ENCODE measurements around the gene GNAZ.
A peak's percentile ranks its signal among the peaks of the same experiment; 100 is the strongest.
"Not testable (repeated sequence)": the region's sequence is repeated elsewhere in the genome, so short reads cannot be mapped to it uniquely, and the experiment has no call there.

GNAZ gene

GRCh38 chr22:23130697-23131096, 60.4 kb downstream of the GNAZ start:
- no peak for DNase-seq (ENCODE audit: low read depth in 4 of 4, low spot score in 1 of 4)

- DNase-seq (ENCODE audit: low read depth in 4 of 4, low spot score in 1 of 4): no peak
Measured at GRCh38 chr22:23131931-23132330, 61.6 kb downstream of the GNAZ start.

DNA sequence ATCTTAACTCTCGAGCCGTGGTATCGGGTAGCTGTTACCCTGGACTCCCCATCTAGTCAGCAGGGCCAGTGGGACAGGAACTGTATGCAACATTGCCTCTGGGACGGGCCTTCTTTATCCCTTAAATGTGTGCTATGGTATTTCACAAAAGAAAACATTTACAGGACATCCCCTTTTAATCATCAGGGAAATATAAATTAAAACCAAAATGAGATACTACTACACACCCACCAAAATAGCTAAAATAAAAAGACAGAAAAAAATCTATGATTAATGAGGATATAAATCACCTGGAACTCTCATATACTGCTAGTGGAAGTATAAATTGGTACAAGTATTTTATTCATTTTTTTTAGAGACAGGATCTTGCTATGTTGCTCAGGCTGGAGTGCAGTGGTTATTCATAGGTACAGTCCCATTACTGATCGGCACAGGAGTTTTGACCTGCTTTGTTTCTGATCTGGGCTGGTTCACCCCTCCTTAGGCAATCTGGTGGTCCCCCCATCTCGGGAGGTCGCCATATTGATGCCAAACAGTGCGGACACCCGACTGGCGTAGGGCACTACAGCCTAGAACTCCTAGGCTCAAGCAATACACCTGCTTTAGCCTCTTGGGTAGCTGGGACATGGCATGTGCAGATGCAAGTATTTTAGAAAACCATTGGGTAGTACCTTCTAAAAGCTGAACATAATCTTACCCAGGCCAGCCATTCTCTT, 62.2 kb downstream of the GNAZ start:
- DNase-seq (ENCODE audit: low read depth in 4 of 4, low spot score in 1 of 4): no peak

DNA sequence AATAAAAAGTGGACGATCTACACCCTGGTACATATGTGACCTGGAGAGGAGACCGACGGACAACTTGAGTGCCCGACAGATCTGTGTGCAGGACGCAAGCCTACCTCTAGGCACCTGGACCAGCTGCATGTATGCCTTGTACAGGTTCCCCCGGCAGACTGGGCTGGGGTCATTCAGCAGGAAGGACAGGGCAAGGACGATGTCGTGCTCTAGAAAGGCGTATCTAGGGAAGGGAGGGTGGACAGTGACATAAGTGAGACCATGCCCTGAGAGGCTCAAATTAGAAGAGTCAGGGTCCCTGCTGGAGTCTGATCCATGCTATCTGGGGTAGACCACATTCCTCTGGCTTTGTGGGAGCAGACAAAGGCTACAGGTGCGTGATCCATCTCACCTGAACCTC, 63.6 kb downstream of the GNAZ start:
- no peak for DNase-seq (ENCODE audit: low read depth in 4 of 4, low spot score in 1 of 4)

DNA sequence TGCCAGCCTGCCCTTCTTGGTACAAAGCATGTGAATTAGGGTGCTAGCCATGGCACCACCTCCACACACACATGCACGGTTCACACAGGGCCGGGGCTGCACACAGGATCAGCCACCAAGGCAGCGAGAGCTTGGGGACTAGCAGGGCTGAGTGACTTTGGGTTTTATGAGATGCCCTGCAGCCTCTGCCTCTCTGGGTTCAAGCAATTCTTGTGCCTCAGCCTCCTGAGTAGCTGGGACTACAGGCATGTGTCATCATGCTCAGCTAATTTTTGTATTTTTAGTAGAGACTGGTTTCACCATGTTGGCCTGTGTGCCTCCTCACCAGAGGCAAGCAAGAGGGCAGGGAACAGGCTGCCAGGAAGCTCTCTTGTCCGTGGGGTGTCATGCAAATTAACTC, 66.7 kb downstream of the GNAZ start:
- DNase-seq (ENCODE audit: low read depth in 4 of 4, low spot score in 1 of 4): not testable (repeated sequence)

DNA sequence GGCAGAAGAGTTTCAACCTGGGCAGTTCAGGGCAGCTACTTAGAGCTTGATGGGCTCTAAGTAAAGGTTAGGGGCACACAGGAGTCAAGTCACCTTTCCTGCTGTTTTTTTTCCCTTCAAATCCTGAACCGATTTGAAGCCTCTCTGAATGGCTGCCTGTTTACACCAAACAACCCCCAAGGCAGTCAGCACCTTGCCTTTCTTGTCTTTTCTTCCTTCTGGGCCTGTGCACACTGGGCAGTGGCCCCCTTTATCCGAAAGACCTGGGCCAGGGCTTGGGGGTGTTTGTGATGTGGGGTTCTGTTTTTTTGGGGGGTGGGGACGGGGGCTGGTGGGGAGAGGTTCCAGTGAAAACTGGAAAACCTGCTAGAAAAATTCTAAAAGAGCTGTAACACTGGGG, 67.1 kb downstream of the GNAZ start:
- no peak for DNase-seq (ENCODE audit: low read depth in 4 of 4, low spot score in 1 of 4)

- no peak for DNase-seq (ENCODE audit: low read depth in 4 of 4, low spot score in 1 of 4)
Measured at GRCh38 chr22:23137905-23138561, 67.7 kb downstream of the GNAZ start.

DNA sequence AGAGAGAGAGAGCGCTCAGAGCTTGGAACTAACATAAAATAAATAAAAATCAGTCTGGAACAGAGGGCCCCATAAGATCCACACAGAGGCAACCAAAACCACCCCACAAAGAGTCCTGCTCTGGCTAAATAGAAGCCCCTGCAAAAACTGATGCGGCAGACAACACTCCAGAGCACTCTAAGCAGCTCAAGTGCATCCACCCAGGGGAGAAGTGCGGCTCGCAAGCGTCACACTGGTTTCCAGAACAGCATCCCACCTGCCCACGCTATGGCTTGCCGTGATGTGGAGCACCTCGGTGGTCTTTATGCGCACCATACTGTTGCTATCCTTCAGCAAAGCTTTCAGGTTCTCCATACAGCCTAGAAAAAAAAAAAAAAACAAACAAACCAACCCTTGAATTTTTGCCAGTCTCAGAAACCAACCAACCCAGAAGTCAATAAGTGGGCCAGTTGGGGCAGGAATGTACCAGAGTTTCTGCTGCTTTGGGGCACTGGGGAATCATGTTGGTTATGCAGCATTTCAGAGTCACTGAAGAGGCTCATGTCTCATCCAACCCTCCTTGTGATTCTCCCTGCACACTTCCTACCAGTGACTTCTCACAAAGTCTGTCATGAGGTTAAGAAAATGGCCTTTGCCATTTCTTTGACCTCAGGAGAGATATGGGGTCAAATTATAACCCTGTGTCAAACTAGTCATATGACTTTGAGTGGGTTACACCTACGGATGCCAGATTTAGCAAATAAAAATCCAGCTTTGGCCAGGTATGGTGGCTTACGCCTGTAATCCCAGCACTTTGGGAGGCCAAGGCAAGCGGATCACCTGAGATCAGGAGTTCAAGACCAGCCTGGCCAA, 68.5 kb downstream of the GNAZ start:
- DNase-seq (ENCODE audit: low read depth in 4 of 4, low spot score in 1 of 4): no peak

DNA sequence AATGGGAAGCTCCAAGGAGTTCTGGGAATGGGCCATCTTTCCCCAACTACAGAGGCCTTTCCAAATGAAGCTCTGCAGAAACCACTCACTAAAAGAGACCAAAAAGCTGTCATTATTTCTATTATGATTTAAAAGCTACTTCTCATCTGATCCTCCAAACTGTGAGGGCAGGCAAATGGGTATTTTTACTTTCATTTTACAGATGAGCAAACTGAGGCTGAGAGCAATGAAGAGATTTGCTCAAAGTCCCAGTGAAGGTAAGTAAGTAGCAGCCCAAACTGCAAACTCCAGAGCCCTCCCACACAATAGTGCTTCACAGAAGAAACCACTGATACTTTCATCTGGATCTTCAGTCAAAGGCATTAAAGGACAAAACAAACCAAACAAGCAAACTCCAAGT, 70.1 kb downstream of the GNAZ start:
- DNase-seq (ENCODE audit: low read depth in 4 of 4, low spot score in 1 of 4): no peak

- no peak for DNase-seq (ENCODE audit: low read depth in 4 of 4, low spot score in 1 of 4)
Measured at GRCh38 chr22:23142546-23143105, 72.3 kb downstream of the GNAZ start.

DNA sequence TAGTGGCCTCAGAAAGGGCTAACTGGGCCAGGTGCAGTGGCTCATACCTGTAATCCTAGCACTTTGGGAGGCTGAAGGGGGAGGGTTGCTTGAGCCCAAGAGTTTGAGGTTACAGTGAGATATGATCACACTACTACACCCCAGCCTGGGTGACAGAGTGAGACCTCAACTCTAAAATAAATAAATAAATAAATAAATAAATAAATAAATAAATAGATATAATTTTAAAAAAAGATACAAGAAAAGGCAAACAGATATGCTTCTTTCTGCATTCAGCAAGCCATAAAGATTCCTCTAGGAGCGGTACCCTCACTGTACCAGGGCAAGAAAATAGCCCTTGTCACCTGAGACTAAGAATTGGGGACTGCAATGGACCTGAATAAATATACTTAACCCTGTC, 72.8 kb downstream of the GNAZ start:
- no peak for DNase-seq (ENCODE audit: low read depth in 4 of 4, low spot score in 1 of 4)

GRCh38 chr22:23144432-23144831, 74.1 kb downstream of the GNAZ start:
- no peak for DNase-seq (ENCODE audit: low read depth in 4 of 4, low spot score in 1 of 4)

DNA sequence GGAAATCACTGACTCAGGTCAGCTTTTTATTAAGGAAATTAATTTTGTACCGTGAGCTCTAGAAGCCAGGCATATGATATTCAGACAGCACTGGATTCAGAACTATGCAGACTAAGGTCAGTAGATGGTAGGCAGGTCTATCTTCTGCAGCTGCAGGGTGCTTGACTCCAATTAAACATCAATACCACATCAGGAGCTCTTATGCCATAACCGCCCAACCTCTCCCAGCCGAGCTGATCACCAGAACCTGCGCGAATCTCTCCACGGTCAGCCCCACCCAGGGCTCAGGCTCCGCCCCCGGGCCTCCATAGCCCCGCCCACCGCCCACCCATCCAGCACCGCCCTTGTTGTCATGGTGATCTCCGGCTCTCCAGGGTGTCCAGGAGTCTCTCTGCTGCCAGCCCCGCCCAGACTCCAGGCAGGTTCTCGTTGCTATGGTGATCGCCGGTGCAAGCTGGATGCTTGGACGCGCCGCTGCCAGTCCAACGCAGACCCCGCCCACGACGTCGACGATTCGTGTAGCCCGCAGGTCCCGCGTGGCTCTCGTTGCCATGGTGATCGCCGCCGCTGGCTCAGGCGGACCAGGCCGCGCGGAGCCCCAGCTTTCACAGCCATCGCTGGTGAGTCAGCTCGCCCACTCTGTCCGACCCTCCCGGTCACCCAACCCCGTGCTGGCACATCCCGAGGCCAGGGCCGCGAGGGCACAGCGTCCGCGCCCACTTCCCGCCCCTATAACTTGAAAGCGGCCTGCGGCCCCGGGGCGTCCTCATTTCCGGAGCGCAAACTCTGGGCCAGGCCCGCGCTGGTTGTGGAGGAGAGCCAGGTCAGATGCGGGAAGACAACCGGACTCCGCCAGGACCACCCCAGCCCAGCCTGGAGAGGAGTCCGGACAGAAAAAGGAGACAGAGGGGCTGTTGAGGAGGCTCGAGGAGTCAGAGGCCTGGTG, 74.9 kb downstream of the GNAZ start, which contains the start of gene RAB36:
RAB36 (plus strand) TSS at position 546 of the 946 bp plus-strand sequence. CDS start 1,140 bp downstream, outside the sequence.
- DNase-seq (ENCODE audit: low read depth in 4 of 4, low spot score in 1 of 4): peak; percentile 56 to 74 (median 74)

DNA sequence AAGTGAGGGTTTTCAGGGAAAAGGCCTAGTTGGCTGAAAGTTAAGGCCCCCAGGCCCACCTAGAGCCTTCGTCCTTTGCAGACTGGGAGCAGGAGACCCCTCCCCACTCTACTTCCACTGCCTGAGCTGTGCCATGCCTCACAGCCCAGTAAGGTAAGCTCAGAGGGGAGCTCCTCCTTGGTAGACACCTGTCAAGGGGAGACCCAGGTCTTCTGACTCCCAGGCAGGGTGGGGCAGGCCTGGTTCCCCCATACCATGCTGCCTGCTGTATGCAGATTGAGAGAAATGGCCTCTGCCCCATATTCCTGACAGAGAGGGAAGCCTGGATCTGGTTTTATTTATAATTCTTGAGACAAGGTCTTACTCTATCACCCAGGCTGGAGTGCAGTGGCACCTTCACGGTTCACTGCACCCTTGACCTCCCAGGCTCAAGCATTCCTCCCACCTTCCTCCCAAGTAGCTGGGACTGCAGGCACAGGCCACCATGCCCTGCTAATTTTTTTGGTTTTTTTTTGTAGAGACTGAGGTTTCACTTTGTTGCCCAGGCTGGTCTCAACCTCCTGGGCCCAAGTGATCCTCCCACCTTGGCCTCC, 75.7 kb downstream of the GNAZ start:
- DNase-seq (ENCODE audit: low read depth in 4 of 4, low spot score in 1 of 4): no peak

- DNase-seq (ENCODE audit: low read depth in 4 of 4, low spot score in 1 of 4): no peak
Measured at GRCh38 chr22:23146478-23147205, 76.3 kb downstream of the GNAZ start.

DNA sequence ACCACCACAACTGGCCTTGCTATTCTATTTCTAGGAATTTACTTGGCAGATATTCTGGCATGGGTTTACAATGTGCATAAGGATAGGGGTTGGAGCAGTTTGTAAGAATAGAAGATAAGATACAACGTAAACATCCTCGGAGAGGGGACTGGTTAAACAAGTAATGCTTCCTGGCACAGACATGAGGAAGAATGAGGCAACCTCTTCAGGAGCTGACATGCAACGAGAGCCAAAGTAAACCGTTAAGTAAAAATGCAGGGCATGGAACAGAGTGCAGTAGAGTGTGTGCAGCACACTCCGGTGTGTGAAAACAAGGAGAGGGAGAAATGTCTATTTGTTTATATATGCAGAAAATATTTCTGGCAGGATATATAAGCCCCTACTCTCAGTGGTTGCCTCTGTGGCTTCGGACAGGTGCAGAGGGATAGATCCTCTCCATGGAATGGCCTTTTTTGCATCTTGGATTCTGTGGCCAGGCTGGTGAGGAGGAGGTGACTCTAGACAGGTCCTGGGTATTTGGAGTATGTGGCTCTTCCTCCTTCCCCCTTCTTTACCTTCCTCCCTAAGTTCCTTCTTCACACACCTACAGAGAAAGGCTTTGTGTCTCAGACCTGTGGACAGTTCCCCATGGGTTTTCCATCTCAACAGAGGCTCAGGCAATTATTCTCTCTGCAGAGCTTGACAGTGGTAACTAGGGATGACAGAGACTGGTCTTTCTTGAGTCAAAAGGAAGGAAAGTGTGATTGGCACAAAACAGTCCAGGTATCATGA, 77.5 kb downstream of the GNAZ start:
- DNase-seq (ENCODE audit: low read depth in 4 of 4, low spot score in 1 of 4): no peak

GRCh38 chr22:23149743-23150238, 79.5 kb downstream of the GNAZ start:
- no peak for DNase-seq (ENCODE audit: low read depth in 4 of 4, low spot score in 1 of 4)

DNA sequence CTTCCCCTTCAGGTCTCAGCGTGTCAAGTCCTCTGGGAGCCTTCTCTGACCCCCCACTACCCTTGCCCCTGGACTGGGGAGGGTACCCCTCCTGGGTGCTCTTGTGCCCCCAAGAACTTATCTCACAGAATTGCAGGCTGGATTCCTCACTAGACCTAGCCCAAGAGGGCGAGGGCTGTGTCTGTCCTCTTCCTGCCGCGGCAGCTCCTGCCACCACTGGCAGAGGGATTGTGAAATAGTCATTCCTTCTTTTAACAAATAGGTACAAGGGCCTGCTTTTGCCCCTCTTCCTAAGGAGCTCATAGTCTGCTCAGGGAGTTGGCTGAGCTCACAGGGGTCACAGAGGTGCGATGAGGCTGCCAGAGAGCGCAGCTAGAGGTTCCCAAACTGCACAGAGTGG, 80.4 kb downstream of the GNAZ start:
- no peak for DNase-seq (ENCODE audit: low read depth in 4 of 4, low spot score in 1 of 4)

All from stimulated activated CD4-positive, alpha-beta T cell treated with anti-CD3 and anti-CD28 coated beads, Interleukin-1b, Interleukin-23, amount 100 ng/mL, for 24 hours (primary cell).